Right cardiac atrium (tissue), 5 donors: ENCODE data around the gene SP110. TPM values are rescaled to one million over a fixed set of nuclear protein-coding genes. Genes with fewer than 3 reads are reported as not detected.
A peak's percentile ranks its signal among the peaks of the same experiment; 100 is the strongest.
"Not testable (repeated sequence)": the region's sequence is repeated elsewhere in the genome, so short reads cannot be mapped to it uniquely, and the experiment has no call there.

ENCODE experiments used
- ATAC-seq, 2 donors: fragments of 200-7000 bp; cut with Tn5 transposase; one replicate each; pipeline versions ENCODE4 v1.8.0 to v1.9.1; 2020; ENCODE audit warnings: moderate library complexity in 2 of 2, mild to moderate bottlenecking in 1 of 2
- DNase-seq, 3 donors: peaks; one replicate each; pipeline ENCODE4 v3.0.0-alpha.2; 2020
- H3K27ac ChIP-seq: one replicate; pipeline ENCODE4 v1.5.1; 2013; ENCODE audit warnings: mild to moderate bottlenecking, low read length, control low read depth, moderate library complexity
- H3K27me3 ChIP-seq: one replicate; pipeline ENCODE4 v1.6.1; 2013; ENCODE audit not compliant: control insufficient read depth, insufficient read depth
- H3K4me1 ChIP-seq: one replicate; pipeline ENCODE4 v1.6.1; 2013; ENCODE audit warnings: low read length; ENCODE audit not compliant: control insufficient read depth, insufficient read depth
- H3K4me3 ChIP-seq: one replicate; pipeline ENCODE4 v1.5.1; 2013; ENCODE audit warnings: low read length, control low read depth
- H3K9me3 ChIP-seq: one replicate; pipeline ENCODE4 v1.6.1; 2013; ENCODE audit warnings: low read length; ENCODE audit not compliant: control insufficient read depth
- WGBS: extraction: QIAGEN DNeasy Blood & Tissue Kit; methylation state at CpG from one replicate; pipeline ENCODE4 v1.1.7; 2013; 5-methylcytosine and 5-hydroxymethylcytosine counted together
- intact Hi-C, 4 donors: fragments of 100-400 bp; cut with DNase I; formaldehyde crosslinking; loops; one replicate each; pipeline versions ENCODE4 v1.11.0 to v1.14.0; 2022 to 2023
- polyA plus RNA-seq: library from polyadenylated mRNA; stranded (reverse); fragments of 200-250 nt; gene quantifications from one replicate; pipeline ENCODE4 v1.2.3, GENCODE V29; 2013
- total RNA-seq, 4 donors: library from RNA; stranded (reverse); fragmentation: NEBNext Ultra II Directional; extraction: Animal tissue kit (Norgen Biotek cat#: 25700); gene quantifications; one replicate each; pipeline ENCODE4 v1.2.1, GENCODE V29; 2021
- donor health status: healthy with polysubstance abuse.
- donor health status: DM: no; HTN: yes; CAD: no.
- donor health status: DM: no; HTN: no; CAD: no.
- donor health status: DM: no; HTN: yes; CAD: no; lungs with severe emphysema.
- donor health status: DM: yes; HTN: yes; CAD: no.

The SP110 gene
- total and polyA plus RNA-seq, 5 donors: 9.8 to 12.9 (median 11.5) TPM

DNA sequence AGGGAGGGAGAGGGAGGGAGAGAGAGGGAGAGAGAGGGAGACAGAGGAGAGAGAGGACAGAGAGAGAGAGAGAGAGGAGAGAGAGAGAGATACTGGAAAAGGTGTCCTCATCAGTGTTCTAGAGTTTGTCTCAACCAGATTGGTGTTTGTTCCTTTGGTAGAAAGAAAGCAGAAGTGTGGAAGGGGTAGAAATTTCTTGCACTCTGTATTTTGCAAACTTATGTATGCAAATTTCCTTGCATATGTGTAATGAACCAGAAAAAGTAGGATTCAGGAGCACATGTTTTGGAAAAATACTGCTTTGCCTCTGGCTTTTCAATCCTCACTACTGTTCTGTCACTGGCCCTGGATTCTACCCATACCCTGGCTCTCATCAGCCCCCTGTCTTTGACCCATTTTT lies 4.7 kb upstream of the SP110 start:
- peaks cover 3% of the 10 kb centered on the region for H3K4me1 ChIP-seq
- ATAC-seq: no peak
- DNase-seq: no peak
- no peaks in the 10 kb centered on the region for H3K9me3 ChIP-seq
- no peaks in the 10 kb centered on the region for H3K27me3 ChIP-seq
- intact Hi-C loops: loop anchor here in 1 of 4 donors (10.0 kb wide), 1 partner anchor 100 kb away; the partner anchor contains the start of gene SP140L
- no peak overlapping the region for H3K27ac ChIP-seq
- no peak overlapping the region for H3K4me3 ChIP-seq

GRCh38 chr2:230222829-230223228 lies 3.0 kb upstream of the SP110 start:
- not testable (repeated sequence) for DNase-seq, H3K4me1 ChIP-seq, ATAC-seq, H3K4me3 ChIP-seq, H3K27me3 ChIP-seq, H3K9me3 ChIP-seq, H3K27ac ChIP-seq
- 92% methylated on average over 4 of the region's 4 CpGs for WGBS
- intact Hi-C loops: loop anchor here in 1 of 4 donors (10.0 kb wide), 1 partner anchor 102 kb away; the partner anchor contains the start of gene SP140L

DNA sequence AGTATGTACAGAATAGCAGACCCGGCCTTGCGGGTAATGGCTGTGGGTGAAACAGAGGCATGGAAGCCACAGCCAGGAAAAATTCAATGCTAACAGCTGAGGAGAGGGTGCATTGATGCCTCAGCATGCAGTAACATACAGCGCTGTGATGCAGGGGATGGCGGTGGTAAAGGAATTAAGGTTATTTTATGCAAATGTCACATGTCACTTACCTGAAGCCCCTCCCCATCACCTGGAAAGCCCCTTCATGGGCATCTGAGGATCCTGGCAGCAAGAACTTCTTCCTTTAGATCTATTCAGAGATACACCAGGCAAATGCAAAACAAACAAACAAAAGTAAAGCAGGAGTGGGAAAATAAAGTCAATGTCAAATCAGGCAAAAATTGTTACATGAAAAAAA lies 1.7 kb upstream of the SP110 start:
- DNase-seq: no peak
- intact Hi-C loops: loop anchor here in 1 of 4 donors (10.0 kb wide), 1 partner anchor 103 kb away; the partner anchor contains the start of gene SP140L
- 98% methylated on average over 4 of the region's 4 CpGs for WGBS
- no peak for ATAC-seq
- Histone ChIP-seq H3K9me3 (no peaks in the 10 kb centered on the region), H3K4me1 (peaks cover 3% of the 10 kb centered on the region), H3K4me3 (no peak overlapping the region), H3K27me3 (no peaks in the 10 kb centered on the region), H3K27ac (no peak overlapping the region)

- 97% methylated on average over 1 of the region's 1 CpG for WGBS
- H3K4me3 ChIP-seq: peak overlapping the region; percentile 89
- DNase-seq: peak in 1 of 3 donors; percentile 14
- H3K4me1 ChIP-seq: peaks cover 3% of the 10 kb centered on the region
- intact Hi-C loops: loop anchor here in 1 of 4 donors (10.0 kb wide), 1 partner anchor 104 kb away; the partner anchor contains the start of gene SP140L
- H3K9me3 ChIP-seq: no peaks in the 10 kb centered on the region
- no peaks in the 10 kb centered on the region for H3K27me3 ChIP-seq
- peak in 1 of 2 donors; percentile 17 for ATAC-seq
- peak overlapping the region; percentile 72 for H3K27ac ChIP-seq
Observed at GRCh38 chr2:230220347-230220969, 674 bp upstream of the SP110 start.

- intact Hi-C loops: no loop called here
- peak in 1 of 2 donors; percentile 20 for ATAC-seq
Observed at GRCh38 chr2:230218421-230218820, 1.4 kb downstream of the SP110 start.

DNA sequence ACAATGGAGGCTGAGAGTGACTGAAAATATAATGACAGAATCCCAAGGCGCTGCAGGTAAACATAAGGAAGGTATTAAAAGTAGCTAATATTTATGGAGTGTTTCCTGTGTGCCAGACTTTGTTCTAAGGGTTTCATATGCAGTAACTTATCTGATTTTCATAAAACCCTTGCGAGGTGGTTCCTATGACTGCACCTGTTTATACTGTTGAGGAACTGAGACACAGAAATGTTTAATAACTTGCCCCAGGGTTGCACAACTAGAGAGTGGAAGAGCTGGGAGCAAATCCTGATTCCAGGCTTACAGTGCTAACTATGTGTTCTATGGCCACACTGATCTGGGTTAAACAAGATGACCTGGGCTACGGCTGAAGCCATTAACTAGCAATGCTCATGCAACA lies 2.4 kb downstream of the SP110 start:
- H3K27me3 ChIP-seq: no peaks in the 10 kb centered on the region
- ATAC-seq: no peak
- H3K9me3 ChIP-seq: no peaks in the 10 kb centered on the region
- H3K4me1 ChIP-seq: peaks cover 3% of the 10 kb centered on the region
- 92% methylated on average over 3 of the region's 3 CpGs for WGBS
- intact Hi-C loops: no loop called here
- no peak for DNase-seq
- H3K27ac ChIP-seq: no peak overlapping the region
- H3K4me3 ChIP-seq: no peak overlapping the region

More at GRCh38 chr2:230218421-230218820, 1.4 kb downstream of the SP110 start:
- Histone ChIP-seq H3K27ac (no peak overlapping the region), H3K9me3 (no peaks in the 10 kb centered on the region), H3K4me3 (peak overlapping the region; percentile 89), H3K4me1 (peaks cover 3% of the 10 kb centered on the region), H3K27me3 (no peaks in the 10 kb centered on the region)
- no peak for DNase-seq
- WGBS: 49% methylated on average over 2 of the region's 2 CpGs

DNA sequence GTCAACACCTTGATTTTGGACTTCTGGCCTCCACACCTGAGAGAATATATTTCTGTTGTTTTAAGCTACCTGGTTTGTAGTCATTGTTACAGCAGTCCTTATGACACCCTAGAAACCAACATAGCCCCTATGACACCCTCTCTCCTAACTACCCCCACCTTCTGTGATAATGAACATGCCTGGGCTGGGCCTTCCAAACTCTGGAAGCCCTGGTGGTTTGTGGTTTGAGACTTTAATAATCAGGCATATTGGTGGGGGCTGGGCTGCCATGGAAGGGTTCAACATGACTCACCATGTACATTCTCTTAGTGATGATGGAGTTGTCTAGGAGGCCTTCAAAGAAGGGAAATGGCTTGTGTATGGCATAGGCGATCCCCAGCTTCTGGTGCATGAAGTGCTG lies 3.3 kb downstream of the SP110 start:
- DNase-seq (no peak), ATAC-seq (no peak)
- Histone ChIP-seq H3K27ac (no peak overlapping the region), H3K4me1 (peaks cover 3% of the 10 kb centered on the region), H3K9me3 (no peaks in the 10 kb centered on the region), H3K4me3 (no peak overlapping the region), H3K27me3 (no peaks in the 10 kb centered on the region)
- 98% methylated on average over 1 of the region's 1 CpG for WGBS
- intact Hi-C loops: no loop called here

DNA sequence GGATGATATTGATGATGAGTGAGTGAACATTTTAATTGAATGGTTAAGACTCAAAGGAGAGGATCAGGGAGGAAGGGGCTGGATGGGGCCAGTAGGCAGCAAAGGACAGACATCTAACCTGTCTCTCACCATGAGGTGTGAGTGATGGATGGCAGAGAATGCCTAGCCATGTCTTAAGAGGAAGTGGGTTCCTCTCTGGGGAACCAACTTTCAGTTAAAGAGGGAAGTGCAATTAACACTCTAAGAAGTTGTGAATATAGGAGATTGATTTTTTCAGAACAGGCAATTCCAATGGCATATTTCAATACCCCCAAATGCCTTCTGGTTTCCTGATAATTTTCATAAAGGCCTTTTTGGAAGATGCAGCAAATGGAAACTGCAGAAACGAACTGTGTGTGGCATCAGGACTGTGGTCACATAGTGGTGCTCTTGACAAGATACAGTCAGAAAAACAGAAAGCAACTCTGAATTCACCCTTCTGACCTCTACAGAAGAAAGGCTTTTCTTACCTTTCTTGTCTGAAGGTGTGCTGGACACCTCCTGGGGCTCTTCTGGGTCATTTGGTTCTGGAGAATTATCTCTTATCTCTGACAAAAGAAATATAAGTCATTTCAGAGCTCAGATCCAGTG lies 10.2 kb downstream of the SP110 start:
- 82% methylated on average over 1 of the region's 1 CpG for WGBS
- intact Hi-C loops: no loop called here
- no peak for ATAC-seq
- Histone ChIP-seq H3K27me3 (no peaks in the 10 kb centered on the region), H3K9me3 (no peaks in the 10 kb centered on the region), H3K4me3 (no peak overlapping the region), H3K4me1 (no peaks in the 10 kb centered on the region), H3K27ac (no peak overlapping the region)
- no peak for DNase-seq

DNA sequence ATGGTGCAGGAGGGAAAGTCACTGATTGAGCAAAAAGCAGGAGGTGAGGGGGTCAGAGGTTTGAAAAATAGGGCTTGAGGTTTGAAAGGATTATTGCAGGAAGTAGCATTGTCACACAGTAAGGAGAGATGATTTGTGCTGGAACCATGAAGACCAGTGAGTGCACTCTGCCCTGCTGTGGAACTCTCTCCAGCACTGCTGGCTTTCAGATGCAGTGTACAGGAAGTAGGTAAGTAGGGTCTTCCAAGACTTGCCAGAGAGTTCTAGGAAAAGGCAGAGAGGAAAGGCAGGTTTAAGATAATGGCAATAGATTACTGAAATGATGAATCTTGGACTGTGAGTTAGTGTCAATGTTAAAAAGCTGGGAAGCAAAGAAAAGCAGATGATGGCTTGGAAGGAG lies 11.2 kb downstream of the SP110 start:
- no peak overlapping the region for H3K27ac ChIP-seq
- no peaks in the 10 kb centered on the region for H3K4me1 ChIP-seq
- no peaks in the 10 kb centered on the region for H3K27me3 ChIP-seq
- ATAC-seq: no peak
- intact Hi-C loops: no loop called here
- DNase-seq: no peak
- no peak overlapping the region for H3K4me3 ChIP-seq
- H3K9me3 ChIP-seq: no peaks in the 10 kb centered on the region

DNA sequence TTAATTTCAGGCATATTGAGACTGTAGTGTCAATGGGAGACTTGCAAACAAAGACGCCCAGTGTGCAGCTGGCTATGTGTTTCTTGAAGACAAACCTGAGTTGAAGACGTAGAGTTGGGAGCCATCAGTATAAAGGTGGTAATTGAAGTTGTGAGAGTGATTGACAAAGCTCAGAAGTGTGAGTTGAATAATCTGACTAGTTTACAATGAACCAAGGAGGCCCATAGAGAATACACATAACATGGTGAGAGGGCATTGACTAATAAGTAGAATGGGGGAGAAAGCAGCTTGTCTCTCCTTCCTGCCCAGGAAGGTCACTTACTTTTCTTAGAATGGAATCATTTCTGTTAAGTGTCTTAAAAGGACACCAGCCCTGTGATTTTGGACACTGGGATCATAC lies 14.1 kb downstream of the SP110 start:
- DNase-seq (no peak), ATAC-seq (no peak)
- Histone ChIP-seq H3K9me3 (no peaks in the 10 kb centered on the region), H3K4me1 (no peaks in the 10 kb centered on the region), H3K4me3 (no peak overlapping the region), H3K27ac (no peak overlapping the region), H3K27me3 (no peaks in the 10 kb centered on the region)
- intact Hi-C loops: no loop called here
- 96% methylated on average over 2 of the region's 2 CpGs for WGBS

DNA sequence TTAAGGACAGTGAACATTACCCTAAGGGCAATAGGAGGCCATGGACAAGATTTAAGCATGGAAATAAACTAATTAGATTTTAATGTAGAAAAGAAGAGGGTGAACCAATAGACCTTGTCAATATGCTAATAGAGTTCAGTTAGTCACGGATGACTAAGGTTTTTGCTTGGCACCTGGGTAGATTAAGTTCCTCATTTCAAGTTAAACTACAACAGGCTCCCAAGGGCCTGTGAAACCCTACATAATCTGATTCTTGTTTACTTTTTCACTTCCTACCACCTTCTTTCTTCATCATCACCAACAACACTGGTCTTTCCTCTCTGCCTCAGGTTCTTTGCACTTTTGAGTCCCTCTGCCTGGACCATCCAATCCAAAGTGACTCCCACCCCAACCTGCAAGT lies 14.8 kb downstream of the SP110 start:
- DNase-seq: no peak
- WGBS: 89% methylated on average over 1 of the region's 1 CpG

More for the DNA sequence above, 14.8 kb downstream of the SP110 start:
- Histone ChIP-seq H3K27me3 (no peaks in the 10 kb centered on the region), H3K4me1 (no peaks in the 10 kb centered on the region), H3K27ac (no peak overlapping the region), H3K4me3 (no peak overlapping the region), H3K9me3 (no peaks in the 10 kb centered on the region)
- intact Hi-C loops: no loop called here
- ATAC-seq: no peak
